ENCODE data around the gene CBS.
"Not testable (repeated sequence)": the region's sequence is repeated elsewhere in the genome, so short reads cannot be mapped to it uniquely, and the experiment has no call there.

Gene CBS

GRCh38 chr21:43066690-43067089, 8.9 kb downstream of the CBS start:
- not testable (repeated sequence) for DNase-seq

GRCh38 chr21:43065991-43066390, 9.6 kb downstream of the CBS start:
- not testable (repeated sequence) for DNase-seq

GRCh38 chr21:43064265-43064917, 11.2 kb downstream of the CBS start:
- not testable (repeated sequence) for DNase-seq

GRCh38 chr21:43062955-43063664, 12.5 kb downstream of the CBS start:
- DNase-seq, result not testable (repeated sequence)

- DNase-seq, result not testable (repeated sequence)
Observed at GRCh38 chr21:43053112-43053511, 22.5 kb downstream of the CBS start.

GRCh38 chr21:43045876-43046821, 29.5 kb downstream of the CBS start:
- DNase-seq, result peak in 1 of 5 donors; percentile 14

GRCh38 chr21:43045165-43045875, 30.3 kb downstream of the CBS start:
- peak in 1 of 5 donors; percentile 23 for DNase-seq

GRCh38 chr21:43044547-43044946, 31.1 kb downstream of the CBS start:
- not testable (repeated sequence) for DNase-seq

- DNase-seq, result not testable (repeated sequence)
Observed at GRCh38 chr21:43043291-43043690, 32.3 kb downstream of the CBS start.

GRCh38 chr21:43042169-43042568, 33.5 kb downstream of the CBS start:
- not testable (repeated sequence) for DNase-seq

GRCh38 chr21:43038659-43039044, 37.0 kb downstream of the CBS start:
- DNase-seq, result not testable (repeated sequence)

GRCh38 chr21:43037918-43038658, 37.5 kb downstream of the CBS start:
- not testable (repeated sequence) for DNase-seq

- not testable (repeated sequence) for DNase-seq
Observed at GRCh38 chr21:43036889-43037288, 38.7 kb downstream of the CBS start.

GRCh38 chr21:43034826-43035225, 40.8 kb downstream of the CBS start:
- no peak for DNase-seq

- no peak for DNase-seq
Observed at GRCh38 chr21:43034101-43034500, 41.5 kb downstream of the CBS start.

GRCh38 chr21:43031121-43031619, 44.5 kb downstream of the CBS start:
- no peak for DNase-seq

- DNase-seq, result no peak
Observed at GRCh38 chr21:43029785-43030184, 45.9 kb downstream of the CBS start.

- no peak for DNase-seq
Observed at GRCh38 chr21:43027846-43028731, 47.5 kb downstream of the CBS start.

GRCh38 chr21:43025636-43026180, 49.9 kb downstream of the CBS start:
- DNase-seq, result no peak
